ENCODE results near the gene SLC24A5.

GRCh38 chr15:48077616-48078184 lies 43.1 kb upstream of the SLC24A5 start:
- TF ChIP-seq CTCF (IDR thresholded peaks at IDR 0.05 in 4 of 5, conservative IDR thresholded peaks at IDR 0.05 in 1 of 5) = no peak
- TF ChIP-seq POLR2A (IDR thresholded peaks at IDR 0.05) = no peak

Measured in gastrocnemius medialis (tissue), 4 donors.